ENCODE data around the gene ASXL2. TPM values are rescaled to one million over a fixed set of nuclear protein-coding genes. Genes with fewer than 3 reads are reported as not detected.
"Not testable (repeated sequence)": the region's sequence is repeated elsewhere in the genome, so short reads cannot be mapped to it uniquely, and the experiment has no call there.

Gene ASXL2
- total RNA-seq, 1 experiment from 2014 or later: 6.6 TPM

- in situ Hi-C loops (cut with HindIII; ENCODE audit: low pct_unique_long_range_greater_than_20kb, low sequenced_read_pairs): no loop called here
- DNase-seq (ENCODE audit: low read depth): no peak
Observed at GRCh38 chr2:25720575-25720974, 157.7 kb downstream of the ASXL2 start.

- in situ Hi-C loops (cut with HindIII; ENCODE audit: low pct_unique_long_range_greater_than_20kb, low sequenced_read_pairs): no loop called here
- no peak for DNase-seq (ENCODE audit: low read depth)
Observed at GRCh38 chr2:25714740-25715139, 163.5 kb downstream of the ASXL2 start.

GRCh38 chr2:25712455-25712854 lies 165.8 kb downstream of the ASXL2 start:
- in situ Hi-C loops (cut with HindIII; ENCODE audit: low pct_unique_long_range_greater_than_20kb, low sequenced_read_pairs): no loop called here
- no peak for DNase-seq (ENCODE audit: low read depth)

- DNase-seq (ENCODE audit: low read depth): peak; percentile 60
Observed at GRCh38 chr2:25711675-25712354, 166.5 kb downstream of the ASXL2 start.

GRCh38 chr2:25710750-25711149 lies 167.5 kb downstream of the ASXL2 start:
- in situ Hi-C loops (cut with HindIII; ENCODE audit: low pct_unique_long_range_greater_than_20kb, low sequenced_read_pairs): no loop called here

More at GRCh38 chr2:25711675-25712354, 166.5 kb downstream of the ASXL2 start:
- in situ Hi-C loops (cut with HindIII; ENCODE audit: low pct_unique_long_range_greater_than_20kb, low sequenced_read_pairs): no loop called here

GRCh38 chr2:25709349-25709748 lies 168.9 kb downstream of the ASXL2 start:
- DNase-seq (ENCODE audit: low read depth): no peak
- in situ Hi-C loops (cut with HindIII; ENCODE audit: low pct_unique_long_range_greater_than_20kb, low sequenced_read_pairs): no loop called here

More at GRCh38 chr2:25710750-25711149, 167.5 kb downstream of the ASXL2 start:
- no peak for DNase-seq (ENCODE audit: low read depth)

GRCh38 chr2:25707927-25708590 lies 170.2 kb downstream of the ASXL2 start:
- in situ Hi-C loops (cut with HindIII; ENCODE audit: low pct_unique_long_range_greater_than_20kb, low sequenced_read_pairs): no loop called here
- no peak for DNase-seq (ENCODE audit: low read depth)

- in situ Hi-C loops (cut with HindIII; ENCODE audit: low pct_unique_long_range_greater_than_20kb, low sequenced_read_pairs); DNase-seq (ENCODE audit: low read depth): not testable (repeated sequence)
Observed at GRCh38 chr2:25705575-25705974, 172.7 kb downstream of the ASXL2 start.

GRCh38 chr2:25701801-25702200 lies 176.5 kb downstream of the ASXL2 start:
- in situ Hi-C loops (cut with HindIII; ENCODE audit: low pct_unique_long_range_greater_than_20kb, low sequenced_read_pairs): no loop called here
- no peak for DNase-seq (ENCODE audit: low read depth)

GRCh38 chr2:25700221-25700660 lies 178.0 kb downstream of the ASXL2 start:
- in situ Hi-C loops (cut with HindIII; ENCODE audit: low pct_unique_long_range_greater_than_20kb, low sequenced_read_pairs): no loop called here
- peak; percentile 54 for DNase-seq (ENCODE audit: low read depth)

- DNase-seq (ENCODE audit: low read depth): no peak
- in situ Hi-C loops (cut with HindIII; ENCODE audit: low pct_unique_long_range_greater_than_20kb, low sequenced_read_pairs): no loop called here
Observed at GRCh38 chr2:25699216-25699615, 179.1 kb downstream of the ASXL2 start.

GRCh38 chr2:25698752-25699151 lies 179.5 kb downstream of the ASXL2 start:
- in situ Hi-C loops (cut with HindIII; ENCODE audit: low pct_unique_long_range_greater_than_20kb, low sequenced_read_pairs): no loop called here
- DNase-seq (ENCODE audit: low read depth): no peak

- no peak for DNase-seq (ENCODE audit: low read depth)
- in situ Hi-C loops (cut with HindIII; ENCODE audit: low pct_unique_long_range_greater_than_20kb, low sequenced_read_pairs): no loop called here
Observed at GRCh38 chr2:25697559-25698341, 180.5 kb downstream of the ASXL2 start.

GRCh38 chr2:25692737-25693445 lies 185.4 kb downstream of the ASXL2 start:
- peak; percentile 18 for DNase-seq (ENCODE audit: low read depth)
- in situ Hi-C loops (cut with HindIII; ENCODE audit: low pct_unique_long_range_greater_than_20kb, low sequenced_read_pairs): no loop called here

- peak; percentile 72 for DNase-seq (ENCODE audit: low read depth)
- in situ Hi-C loops (cut with HindIII; ENCODE audit: low pct_unique_long_range_greater_than_20kb, low sequenced_read_pairs): no loop called here
Observed at GRCh38 chr2:25692143-25692542, 186.1 kb downstream of the ASXL2 start.

- in situ Hi-C loops (cut with HindIII; ENCODE audit: low pct_unique_long_range_greater_than_20kb, low sequenced_read_pairs): no loop called here
- peak; percentile 77 for DNase-seq (ENCODE audit: low read depth)
Observed at GRCh38 chr2:25690058-25690457, 188.2 kb downstream of the ASXL2 start.

GRCh38 chr2:25688236-25688635 lies 190.1 kb downstream of the ASXL2 start:
- in situ Hi-C loops (cut with HindIII; ENCODE audit: low pct_unique_long_range_greater_than_20kb, low sequenced_read_pairs): no loop called here
- no peak for DNase-seq (ENCODE audit: low read depth)

- in situ Hi-C loops (cut with HindIII; ENCODE audit: low pct_unique_long_range_greater_than_20kb, low sequenced_read_pairs): no loop called here
Observed at GRCh38 chr2:25685741-25686140, 192.5 kb downstream of the ASXL2 start.

More at GRCh38 chr2:25685741-25686140, 192.5 kb downstream of the ASXL2 start:
- no peak for DNase-seq (ENCODE audit: low read depth)

Data from Caki2 (cell line).